WERI-Rb-1 (cell line): ENCODE data around the gene MED25.
"Not testable (repeated sequence)": the region's sequence is repeated elsewhere in the genome, so short reads cannot be mapped to it uniquely, and the experiment has no call there.

Source experiments
- DNase-seq: peaks from one replicate; pipeline ENCODE4 v3.0.0-alpha.2; 2020
- H3K27ac ChIP-seq: fragments of 250-450 bp; sonication (Bioruptor Pico); 2 replicates; pipeline ENCODE4 v1.5.1; 2020; ENCODE audit warnings: mild to moderate bottlenecking, moderate library complexity
- H3K27me3 ChIP-seq: fragments of 250-450 bp; sonication (Bioruptor Pico); 2 replicates; pipeline ENCODE4 v1.5.1; 2021; ENCODE audit warnings: mild to moderate bottlenecking, low read depth, moderate library complexity; ENCODE audit not compliant: insufficient read depth, severe bottlenecking
- H3K36me3 ChIP-seq: fragments of 250-450 bp; sonication (Bioruptor Pico); 2 replicates; pipeline ENCODE4 v1.5.1; 2020; ENCODE audit warnings: mild to moderate bottlenecking, moderate library complexity
- H3K4me3 ChIP-seq: 2 replicates; pipeline ENCODE4 v1.5.1; 2011; ENCODE audit warnings: low read depth, mild to moderate bottlenecking, control low read depth, low read length
- H3K9me3 ChIP-seq: fragments of 250-450 bp; sonication (Bioruptor Pico); 2 replicates; pipeline ENCODE4 v1.5.1; 2021; ENCODE audit warnings: mild to moderate bottlenecking, moderate library complexity; ENCODE audit not compliant: severe bottlenecking
- TF ChIP-seq, protein P1 (sequence below): IDR thresholded peaks from 2 replicates; pipeline ENCODE4 v1.5.1; 2011; ENCODE audit warnings: low read depth, mild to moderate bottlenecking, control low read depth, inconsistent platforms, low read length

The MED25 gene

DNA sequence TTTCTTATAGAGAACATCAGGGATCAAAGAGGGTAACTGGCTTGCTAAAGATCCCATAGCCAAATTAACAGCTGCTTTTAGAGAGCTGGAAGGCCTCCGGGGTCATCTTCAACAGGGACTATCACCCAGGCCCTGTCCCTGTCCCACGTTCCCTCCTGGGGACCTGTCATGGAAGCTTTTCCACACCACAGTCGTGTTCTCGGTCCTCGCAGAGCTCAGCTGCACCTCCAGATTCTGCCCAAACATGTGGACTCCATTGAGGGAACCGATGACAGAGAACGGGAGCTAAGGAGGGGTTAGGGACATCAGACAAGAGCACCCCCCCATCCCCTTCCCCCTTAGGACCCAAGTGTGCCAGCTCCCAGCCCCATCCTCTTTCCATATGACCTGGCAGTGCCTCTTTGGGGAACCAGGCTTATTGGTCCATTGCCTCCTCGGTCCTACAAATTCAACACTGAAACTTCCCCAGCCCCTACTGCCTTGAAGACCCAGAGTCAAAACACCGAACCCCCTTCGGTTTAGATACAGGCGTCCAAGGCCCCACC lies 5.6 kb upstream of the MED25 start:
- Histone ChIP-seq H3K27ac (peak overlapping the region; percentile 87), H3K9me3 (no peaks in the 10 kb centered on the region), H3K27me3 (no peaks in the 10 kb centered on the region), H3K36me3 (peaks cover 10% of the 10 kb centered on the region), H3K4me3 (peak overlapping the region; percentile 95)
- TF ChIP-seq, protein P1, sequence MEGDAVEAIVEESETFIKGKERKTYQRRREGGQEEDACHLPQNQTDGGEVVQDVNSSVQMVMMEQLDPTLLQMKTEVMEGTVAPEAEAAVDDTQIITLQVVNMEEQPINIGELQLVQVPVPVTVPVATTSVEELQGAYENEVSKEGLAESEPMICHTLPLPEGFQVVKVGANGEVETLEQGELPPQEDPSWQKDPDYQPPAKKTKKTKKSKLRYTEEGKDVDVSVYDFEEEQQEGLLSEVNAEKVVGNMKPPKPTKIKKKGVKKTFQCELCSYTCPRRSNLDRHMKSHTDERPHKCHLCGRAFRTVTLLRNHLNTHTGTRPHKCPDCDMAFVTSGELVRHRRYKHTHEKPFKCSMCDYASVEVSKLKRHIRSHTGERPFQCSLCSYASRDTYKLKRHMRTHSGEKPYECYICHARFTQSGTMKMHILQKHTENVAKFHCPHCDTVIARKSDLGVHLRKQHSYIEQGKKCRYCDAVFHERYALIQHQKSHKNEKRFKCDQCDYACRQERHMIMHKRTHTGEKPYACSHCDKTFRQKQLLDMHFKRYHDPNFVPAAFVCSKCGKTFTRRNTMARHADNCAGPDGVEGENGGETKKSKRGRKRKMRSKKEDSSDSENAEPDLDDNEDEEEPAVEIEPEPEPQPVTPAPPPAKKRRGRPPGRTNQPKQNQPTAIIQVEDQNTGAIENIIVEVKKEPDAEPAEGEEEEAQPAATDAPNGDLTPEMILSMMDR = no peak
- no peak for DNase-seq

DNA sequence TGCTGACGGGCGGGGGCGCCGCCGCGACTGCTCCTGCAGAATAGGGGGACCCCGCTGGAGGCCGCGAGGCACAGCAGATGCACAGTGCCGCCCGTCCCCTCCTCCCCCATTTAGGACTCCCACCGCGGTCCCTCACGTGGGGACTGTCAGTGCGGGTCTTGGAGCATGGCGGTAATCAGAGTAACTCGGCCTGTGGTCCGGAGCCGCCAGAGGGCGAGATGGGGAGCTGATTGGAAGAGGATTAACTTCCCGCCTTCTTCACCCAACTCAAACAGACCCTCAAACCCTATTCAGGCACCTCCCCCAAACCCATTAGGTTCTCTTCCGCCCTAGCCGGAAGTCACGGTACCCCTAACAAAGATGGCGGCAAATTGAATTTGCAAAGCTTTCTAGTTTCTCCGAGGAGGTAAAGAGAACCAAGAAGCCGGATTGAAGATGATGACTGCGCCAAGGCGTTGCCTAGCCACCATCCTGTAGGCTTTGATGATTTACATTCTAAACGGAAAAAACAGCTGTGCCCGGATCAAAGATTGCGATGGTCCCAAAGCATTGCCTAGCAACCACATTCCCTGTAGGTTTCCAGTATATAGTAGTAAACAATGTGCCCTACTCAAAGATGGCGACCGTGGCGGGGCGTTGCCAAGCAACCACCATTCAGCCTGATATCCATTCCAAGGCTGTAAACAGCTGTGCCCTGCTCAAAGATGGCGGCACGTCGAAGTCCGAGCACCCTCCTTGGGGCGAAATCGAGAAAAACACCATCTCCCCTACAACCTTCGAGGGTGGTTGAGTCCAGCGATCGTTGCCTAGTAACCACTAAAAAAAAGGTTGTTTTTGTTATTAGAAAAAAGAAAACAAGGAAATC lies 4.9 kb upstream of the MED25 start, which contains the start of gene FUZ:
TSS of gene FUZ (minus strand) at position 296 of the 865 bp plus-strand sequence. CDS start at position 110, 186 bp downstream.
- peaks cover 3% of the 10 kb centered on the region; the same call in 1 of the 2 replicates for H3K36me3 ChIP-seq
- H3K27me3 ChIP-seq = no peaks in the 10 kb centered on the region
- H3K27ac ChIP-seq = peak within 1 kb of the TSS; percentile 87
- no peaks in the 10 kb centered on the region for H3K9me3 ChIP-seq
- TF ChIP-seq, protein P1 = peak; percentile 39
- DNase-seq = peak; percentile 98
- peak within 1 kb of the TSS; percentile 95 for H3K4me3 ChIP-seq

DNA sequence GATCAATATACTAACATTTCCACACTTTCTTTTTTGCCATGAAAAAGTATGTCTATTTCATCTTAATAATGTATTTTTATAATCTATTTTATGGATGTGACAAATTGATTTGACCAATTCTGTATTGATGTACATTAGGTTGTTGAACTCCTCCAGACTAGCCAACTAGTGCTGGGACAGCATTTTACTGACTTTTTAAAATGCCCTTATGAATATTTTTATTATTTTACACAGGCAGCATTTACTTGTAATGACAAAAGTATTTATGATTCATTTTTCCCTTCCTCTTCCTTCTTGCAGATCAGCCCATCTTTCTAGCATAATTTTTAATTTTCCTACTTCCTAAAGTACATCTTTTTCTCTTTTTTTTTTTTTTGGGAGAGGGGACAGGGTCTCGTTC lies 4.1 kb upstream of the MED25 start:
- peak overlapping the region; percentile 87 for H3K27ac ChIP-seq
- no peaks in the 10 kb centered on the region for H3K9me3 ChIP-seq
- H3K27me3 ChIP-seq = no peaks in the 10 kb centered on the region
- no peak for DNase-seq
- no peaks in the 10 kb centered on the region; the same call in 1 of the 2 replicates for H3K36me3 ChIP-seq
- TF ChIP-seq, protein P1 = no peak
- peak overlapping the region; percentile 95 for H3K4me3 ChIP-seq

DNA sequence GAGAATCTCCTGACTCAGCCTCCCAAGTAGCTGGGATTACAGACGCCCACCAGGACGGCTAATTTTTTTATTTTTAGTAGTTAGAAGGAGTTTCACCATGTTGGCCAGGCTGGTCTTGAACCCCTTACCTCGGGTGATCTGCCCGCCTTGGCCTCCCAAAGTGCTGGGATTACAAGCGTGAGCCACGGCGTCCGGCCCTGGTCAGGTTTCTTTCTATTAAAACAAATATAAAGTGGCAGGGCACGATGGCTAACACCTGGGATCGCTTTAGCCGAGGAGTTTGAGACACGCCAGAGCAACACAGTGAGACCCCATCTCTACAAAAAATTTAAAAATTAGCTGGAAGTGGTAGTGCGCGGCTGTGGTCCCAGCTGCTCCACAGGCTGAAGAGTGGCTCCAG lies 1.5 kb upstream of the MED25 start:
- peaks cover 12% of the 10 kb centered on the region for H3K36me3 ChIP-seq
- peak overlapping the region; percentile 99 for H3K27ac ChIP-seq
- no peaks in the 10 kb centered on the region for H3K27me3 ChIP-seq
- no peak for DNase-seq
- no peaks in the 10 kb centered on the region for H3K9me3 ChIP-seq
- TF ChIP-seq, protein P1 = no peak
- no peak overlapping the region for H3K4me3 ChIP-seq

DNA sequence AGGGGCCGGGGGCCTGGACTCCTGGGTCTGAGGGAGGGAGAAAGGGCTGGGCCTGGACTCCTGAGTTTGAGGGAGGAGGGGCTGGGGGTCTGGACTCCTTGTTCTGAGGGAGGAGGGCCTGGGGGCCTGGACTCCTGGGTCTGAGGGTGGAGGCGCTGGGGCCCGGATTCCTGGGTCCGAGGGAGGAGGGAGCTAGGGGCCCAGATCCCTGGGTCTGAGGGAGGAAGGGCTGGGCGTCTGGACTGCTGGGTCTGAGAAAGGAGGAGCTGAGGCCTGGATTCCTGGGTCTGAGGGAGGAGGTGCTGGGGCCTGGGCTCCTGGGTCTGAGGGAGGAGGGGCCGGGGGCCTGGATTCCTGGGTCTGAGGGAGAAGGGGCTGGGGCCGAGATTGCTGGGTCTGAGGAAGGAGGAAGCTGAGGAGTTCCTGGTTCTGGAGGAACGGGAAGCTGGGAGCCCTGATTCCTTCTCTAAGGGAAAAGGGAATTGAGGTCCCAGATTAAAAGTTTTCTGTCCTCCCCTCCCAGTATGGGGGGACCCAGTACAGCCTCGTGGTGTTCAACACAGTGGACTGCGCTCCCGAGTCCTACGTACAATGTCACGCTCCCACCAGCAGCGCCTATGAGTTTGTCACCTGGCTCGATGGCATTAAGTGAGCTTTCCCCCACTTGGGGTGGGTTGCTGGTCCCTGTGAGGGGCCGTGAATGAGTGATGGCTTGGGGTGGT lies 721 bp downstream of the MED25 start:
- DNase-seq = no peak
- peaks cover 24% of the 10 kb centered on the region for H3K36me3 ChIP-seq
- TF ChIP-seq, protein P1 = no peak
- H3K27ac ChIP-seq = peak overlapping the region; percentile 99
- H3K9me3 ChIP-seq = no peaks in the 10 kb centered on the region
- peak overlapping the region; percentile 88 for H3K4me3 ChIP-seq
- no peaks in the 10 kb centered on the region for H3K27me3 ChIP-seq

DNA sequence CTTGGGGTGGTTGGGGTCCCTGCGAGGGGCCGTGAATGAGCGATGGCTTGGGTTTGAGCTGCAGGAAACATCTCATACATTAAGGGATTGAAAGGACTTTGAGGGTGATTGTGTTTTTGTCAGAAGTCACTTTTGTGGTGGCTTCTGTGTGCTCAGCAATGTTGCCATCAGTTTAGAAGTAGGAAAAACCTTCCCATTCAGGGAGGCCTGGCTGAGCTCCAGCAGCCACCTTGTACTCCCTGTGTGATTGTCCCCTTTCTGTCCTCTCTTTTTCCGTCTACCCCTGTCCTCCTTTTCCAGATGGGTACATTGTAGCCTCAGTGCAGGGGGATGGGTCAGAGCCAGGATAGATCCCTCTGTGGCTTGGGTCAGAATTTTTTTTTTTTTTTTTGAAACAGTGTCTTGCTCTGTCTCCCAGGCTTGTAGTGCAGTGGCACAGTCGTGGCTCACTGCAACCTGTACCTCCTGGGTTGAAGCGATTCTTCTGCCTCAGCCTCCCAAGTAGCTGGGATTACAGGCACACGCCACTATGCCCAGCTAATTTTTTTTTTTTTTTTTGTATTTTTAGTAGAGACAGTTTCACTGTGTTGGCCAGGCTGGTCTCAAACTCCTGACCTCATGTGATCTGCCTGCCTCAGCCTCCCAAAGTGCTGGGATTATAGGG lies 1.5 kb downstream of the MED25 start:
- DNase-seq, H3K9me3 ChIP-seq, H3K27me3 ChIP-seq: not testable (repeated sequence)
- peak overlapping the region; percentile 99 for H3K27ac ChIP-seq
- H3K36me3 ChIP-seq = peaks cover 29% of the 10 kb centered on the region
- H3K4me3 ChIP-seq = peak overlapping the region; percentile 88
